ENCODE results near the gene INF2. TPM values are rescaled to one million over a fixed set of nuclear protein-coding genes. Genes with fewer than 3 reads are reported as not detected.
"Not testable (repeated sequence)": the region's sequence is repeated elsewhere in the genome, so short reads cannot be mapped to it uniquely, and the experiment has no call there.

The INF2 gene
- total RNA-seq, 2 donors from 2014 or later = 50.1 to 210 TPM

DNA sequence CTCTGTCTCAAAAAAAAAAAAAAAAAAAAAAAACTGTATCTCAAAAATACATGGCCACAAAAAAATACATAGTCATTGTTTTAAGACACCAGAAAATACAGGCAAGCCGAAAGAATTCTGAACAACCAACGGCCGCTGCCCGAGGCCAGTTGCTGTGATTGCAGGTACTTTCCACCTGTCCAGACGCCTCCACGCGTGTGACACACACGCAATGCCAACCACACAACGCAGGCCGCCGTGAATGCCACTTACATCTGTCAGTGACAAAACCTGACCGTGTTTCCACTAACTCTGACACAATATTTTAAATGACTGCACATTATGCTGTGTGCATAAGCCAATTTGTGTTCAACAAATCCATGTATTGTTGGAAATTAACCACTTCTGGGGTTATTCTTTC is 22.4 kb upstream of the INF2 start:
- TF ChIP-seq CTCF (IDR thresholded peaks at IDR 0.05) (no peak), POLR2A (IDR thresholded peaks at IDR 0.05) (no peak), POLR2AphosphoS5 (IDR thresholded peaks at IDR 0.05) (no peak)
- Histone ChIP-seq H3K9me3 (no peaks in the 10 kb centered on the region), H3K27ac (no peak overlapping the region), H3K4me1 (replicated peaks) (peaks cover 3% of the 10 kb centered on the region), H3K4me3 (no peak overlapping the region), H3K27me3 (replicated peaks; ENCODE audit: insufficient read depth) (no peaks in the 10 kb centered on the region), H3K36me3 (no peaks in the 10 kb centered on the region)
- no peak for DNase-seq (ENCODE audit: low spot score)
- intact Hi-C loops (cut with DNase I) = no loop called here
- WGBS = 91% methylated on average over 12 of the region's 12 CpGs

DNA sequence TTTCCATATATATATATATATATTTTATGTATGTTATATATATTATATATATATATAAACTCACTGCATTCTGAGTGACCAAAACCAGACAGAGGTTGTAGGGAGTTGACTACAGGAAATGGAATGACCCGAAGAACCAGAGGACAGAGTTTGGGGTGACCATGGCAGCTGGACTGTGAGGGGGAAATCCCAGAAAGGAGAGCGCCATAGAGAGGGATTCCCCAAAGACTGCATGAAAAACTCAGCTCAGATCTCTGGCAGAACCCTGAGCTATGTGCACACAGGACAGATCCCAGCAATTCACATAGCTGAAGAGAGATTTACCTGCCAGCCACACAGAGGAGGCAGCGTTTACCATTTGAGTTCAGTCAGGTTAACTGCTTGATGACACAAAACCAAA is 19.7 kb upstream of the INF2 start:
- no peak for DNase-seq (ENCODE audit: low spot score)
- H3K4me1 ChIP-seq (replicated peaks) = peaks cover 3% of the 10 kb centered on the region
- no peaks in the 10 kb centered on the region for H3K9me3 ChIP-seq
- WGBS = 78% methylated on average over 3 of the region's 3 CpGs
- no peak overlapping the region for H3K27ac ChIP-seq
- H3K4me3 ChIP-seq = no peak overlapping the region
- no peaks in the 10 kb centered on the region for H3K36me3 ChIP-seq
- H3K27me3 ChIP-seq (replicated peaks; ENCODE audit: insufficient read depth) = no peaks in the 10 kb centered on the region
- intact Hi-C loops (cut with DNase I) = no loop called here
- no peak for TF ChIP-seq CTCF (IDR thresholded peaks at IDR 0.05)
- TF ChIP-seq POLR2AphosphoS5 (IDR thresholded peaks at IDR 0.05) = no peak
- no peak for TF ChIP-seq POLR2A (IDR thresholded peaks at IDR 0.05)

DNA sequence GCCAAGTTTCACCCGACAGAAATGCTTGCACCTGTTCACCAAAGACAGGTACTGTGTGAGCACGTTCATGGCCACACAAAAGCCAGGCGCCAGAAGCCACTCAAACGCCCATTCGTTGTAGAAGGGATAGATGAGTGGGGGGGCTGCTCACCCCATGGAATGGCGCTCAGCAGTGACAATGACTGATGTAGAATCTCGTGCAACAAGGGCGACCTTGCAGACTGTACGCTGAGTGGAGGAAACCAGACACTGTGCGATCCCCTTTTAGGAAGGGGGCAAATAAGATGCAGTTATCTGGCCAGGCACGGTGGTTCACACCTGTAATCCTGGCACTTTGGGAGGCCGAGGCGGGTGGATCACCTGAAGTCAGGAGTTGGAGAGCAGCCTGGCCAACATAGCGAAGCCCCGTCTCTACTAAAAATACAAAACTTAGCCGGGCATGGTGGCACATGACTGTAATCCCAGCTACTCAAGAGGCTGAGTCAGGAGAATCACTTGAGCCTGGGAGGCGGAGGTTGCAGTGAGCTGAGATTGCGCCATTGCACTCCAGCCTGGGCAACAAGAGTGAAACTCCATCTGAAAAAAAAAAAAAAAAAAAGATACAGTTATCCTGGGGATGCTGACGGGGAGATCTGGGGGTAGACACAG is 18.0 kb upstream of the INF2 start:
- H3K36me3 ChIP-seq; intact Hi-C loops (cut with DNase I); H3K27ac ChIP-seq; H3K4me1 ChIP-seq (replicated peaks); DNase-seq (ENCODE audit: low spot score); H3K27me3 ChIP-seq (replicated peaks; ENCODE audit: insufficient read depth); H3K4me3 ChIP-seq; H3K9me3 ChIP-seq: not testable (repeated sequence)
- 91% methylated on average over 19 of the region's 19 CpGs for WGBS

- H3K27ac ChIP-seq; H3K4me1 ChIP-seq (replicated peaks); H3K4me3 ChIP-seq; H3K9me3 ChIP-seq; H3K27me3 ChIP-seq (replicated peaks; ENCODE audit: insufficient read depth); H3K36me3 ChIP-seq; intact Hi-C loops (cut with DNase I); DNase-seq (ENCODE audit: low spot score): not testable (repeated sequence)
- WGBS = 87% methylated on average over 7 of the region's 8 CpGs
Observed at GRCh38 chr14:104672119-104672518, 17.3 kb upstream of the INF2 start.

DNA sequence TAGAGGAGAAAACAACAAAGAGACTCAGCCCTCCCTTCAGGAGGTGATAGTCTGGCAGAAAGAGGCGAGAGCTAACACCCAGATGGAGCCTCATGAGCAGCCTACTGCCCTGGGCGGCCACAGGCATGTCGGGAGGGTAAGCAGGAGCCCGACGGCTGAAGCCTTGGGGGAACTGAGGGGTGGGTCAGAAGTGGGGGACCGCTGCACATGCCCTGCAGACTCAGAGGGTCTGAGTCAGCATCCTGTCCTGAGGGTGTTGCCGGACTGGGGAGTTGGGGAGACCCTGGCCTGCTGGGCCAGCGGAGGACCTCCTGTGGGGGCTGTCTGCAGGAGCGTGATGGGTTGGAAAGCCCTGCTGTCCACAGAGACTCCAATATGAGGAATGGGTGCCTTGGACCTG is 15.9 kb upstream of the INF2 start:
- H3K4me3 ChIP-seq = no peak overlapping the region
- no peaks in the 10 kb centered on the region for H3K27me3 ChIP-seq (replicated peaks; ENCODE audit: insufficient read depth)
- 93% methylated on average over 9 of the region's 9 CpGs for WGBS
- no peak overlapping the region for H3K27ac ChIP-seq
- no peak for DNase-seq (ENCODE audit: low spot score)
- H3K36me3 ChIP-seq = no peaks in the 10 kb centered on the region
- TF ChIP-seq POLR2AphosphoS5 (IDR thresholded peaks at IDR 0.05) (no peak), CTCF (IDR thresholded peaks at IDR 0.05) (no peak), POLR2A (IDR thresholded peaks at IDR 0.05) (no peak)
- peaks cover 9% of the 10 kb centered on the region for H3K4me1 ChIP-seq (replicated peaks)
- H3K9me3 ChIP-seq = no peaks in the 10 kb centered on the region
- intact Hi-C loops (cut with DNase I) = no loop called here

DNA sequence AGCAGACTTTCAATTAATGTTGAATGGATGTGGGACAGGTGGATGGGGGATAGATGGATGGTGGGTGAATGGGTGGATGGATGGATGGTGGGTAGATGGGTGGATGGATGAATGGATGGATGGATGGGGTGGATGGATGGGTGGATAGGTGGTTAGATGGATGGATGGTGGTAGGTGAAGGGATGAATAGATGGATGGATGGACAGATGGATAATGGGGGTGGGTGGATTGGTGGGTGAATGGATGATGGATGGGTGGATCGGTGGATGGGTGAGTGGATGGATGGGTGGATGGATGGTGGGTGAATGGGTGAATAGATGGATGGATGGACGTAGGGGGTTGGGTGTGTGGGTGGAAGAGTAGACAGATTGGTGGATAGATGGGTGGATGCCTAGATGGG is 14.0 kb upstream of the INF2 start:
- WGBS = 95% methylated on average over 2 of the region's 2 CpGs
- DNase-seq (ENCODE audit: low spot score) = no peak

More for the DNA sequence above, 14.0 kb upstream of the INF2 start:
- peaks cover 9% of the 10 kb centered on the region for H3K4me1 ChIP-seq (replicated peaks)
- intact Hi-C loops (cut with DNase I) = no loop called here
- H3K36me3 ChIP-seq = no peaks in the 10 kb centered on the region
- no peaks in the 10 kb centered on the region for H3K9me3 ChIP-seq
- no peaks in the 10 kb centered on the region for H3K27me3 ChIP-seq (replicated peaks; ENCODE audit: insufficient read depth)
- H3K4me3 ChIP-seq = no peak overlapping the region
- TF ChIP-seq CTCF (IDR thresholded peaks at IDR 0.05) = no peak
- TF ChIP-seq POLR2AphosphoS5 (IDR thresholded peaks at IDR 0.05) = no peak
- no peak for TF ChIP-seq POLR2A (IDR thresholded peaks at IDR 0.05)
- H3K27ac ChIP-seq = no peak overlapping the region

All from prostate gland (tissue), 2 donors.